Activated gamma-delta T cell treated with Interleukin-2 at 50 U/mL for 16 hours (primary cell): Measurements from ENCODE around the gene COLEC11.

Experiments used
- DNase-seq: peaks from one replicate; pipeline ENCODE4 v3.0.0-alpha.2; 2020

Gene COLEC11

GRCh38 chr2:3679180-3679579, 84.3 kb downstream of the COLEC11 start:
- DNase-seq: no peak

GRCh38 chr2:3679616-3680393, 84.9 kb downstream of the COLEC11 start:
- DNase-seq: no peak

- DNase-seq: no peak
Measured at GRCh38 chr2:3680548-3681345, 85.8 kb downstream of the COLEC11 start.

GRCh38 chr2:3681625-3682024, 86.7 kb downstream of the COLEC11 start:
- DNase-seq: no peak

- no peak for DNase-seq
Measured at GRCh38 chr2:3682811-3683210, 87.9 kb downstream of the COLEC11 start.

- DNase-seq: no peak
Measured at GRCh38 chr2:3683748-3684454, 89.0 kb downstream of the COLEC11 start.

DNA sequence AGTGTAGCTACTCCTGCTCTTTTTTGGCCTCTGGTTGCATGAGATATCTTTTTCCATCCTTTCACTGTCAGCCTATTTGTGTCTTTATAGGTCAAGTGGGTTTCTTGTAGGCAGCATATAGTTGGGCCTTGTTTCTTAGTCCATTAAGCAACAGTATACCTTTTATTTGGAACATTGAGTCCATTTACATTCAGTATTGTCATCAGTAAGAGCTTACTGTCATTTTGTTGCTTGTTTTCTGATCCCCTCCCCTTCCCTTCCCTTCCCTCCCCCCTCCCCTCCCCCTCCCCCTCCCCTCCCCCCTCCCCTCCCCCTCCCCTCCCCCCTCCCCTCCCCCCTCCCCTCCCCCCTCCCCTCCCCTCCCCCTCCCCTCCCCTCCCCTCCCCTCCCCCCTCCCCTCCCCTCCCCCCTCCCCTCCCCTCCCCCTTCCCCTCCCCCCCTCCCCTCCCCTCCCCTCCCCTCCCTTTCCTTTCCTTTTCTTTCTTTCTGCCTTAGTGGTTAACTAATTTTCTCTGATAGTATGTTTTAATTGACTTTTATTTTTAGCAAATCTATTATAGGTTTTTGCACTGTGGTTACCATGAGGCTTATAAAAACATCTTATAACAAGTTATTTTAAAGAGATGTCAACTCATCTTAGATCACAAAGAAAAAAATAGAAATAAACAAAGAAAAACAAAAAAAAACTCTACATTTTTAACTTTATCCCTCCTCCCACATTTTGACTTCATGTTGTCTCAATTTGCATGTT, 95.3 kb downstream of the COLEC11 start:
- DNase-seq: no peak

DNA sequence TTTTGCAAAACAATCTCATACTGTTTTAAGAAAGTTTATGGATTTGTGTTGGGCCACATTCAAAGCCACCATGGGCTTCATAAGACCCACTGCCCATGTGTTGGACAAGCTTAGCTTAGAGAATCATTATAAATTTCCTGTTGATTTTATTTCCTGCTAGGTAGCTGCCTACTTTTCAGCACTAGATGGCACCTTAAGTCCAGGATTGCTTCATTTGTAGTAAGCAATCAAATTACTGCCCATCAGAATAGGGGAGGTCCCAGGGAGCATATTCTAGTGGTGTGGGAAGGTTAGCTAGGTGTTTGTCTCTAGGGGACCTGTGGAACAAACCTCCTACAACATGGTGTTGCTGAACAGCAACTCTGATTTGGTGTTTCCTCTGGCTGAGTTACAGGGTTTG, 97.5 kb downstream of the COLEC11 start:
- DNase-seq: no peak
